Measurements from ENCODE around the gene MIPEP. TPM values are rescaled to one million over a fixed set of nuclear protein-coding genes. Genes with fewer than 3 reads are reported as not detected.

Gene MIPEP
- polyA plus RNA-seq, 2 of the 4 experiments (the other 2 are of a cell fraction): 21.6 to 32.8 TPM

- Histone ChIP-seq H3K4me1 (no peaks in the 10 kb centered on the region), H3K4me2 (no peak overlapping the region), H3K9me3 (no peaks in the 10 kb centered on the region), H3K4me3 (no peak overlapping the region), H3K27ac (no peak overlapping the region)
- 98% methylated on average over 2 of the region's 2 CpGs for WGBS (ENCODE audit: missing lambda C conversion rate)
- DNase-seq (ENCODE audit: low read depth in 1 of 2, low spot score in 1 of 2): no peak
- FAIRE-seq: no peak
- TF ChIP-seq CBX2 (IDR thresholded peaks at IDR 0.05; ENCODE audit: borderline replicate concordance, low read depth) (no peak), HOXB13 (CRISPR knock-in tag; IDR thresholded peaks at IDR 0.05; ENCODE audit: low read depth) (no peak), NFE2L2 (conservative IDR thresholded peaks at IDR 0.05; ENCODE audit: low read length) (no peak), HOXA7 (CRISPR knock-in tag; IDR thresholded peaks at IDR 0.05) (no peak), PBX3 (IDR thresholded peaks at IDR 0.05) (no peak), MAX (IDR thresholded peaks at IDR 0.05) (no peak), HOXB5 (CRISPR knock-in tag; IDR thresholded peaks at IDR 0.05) (no peak), RCOR1 (IDR thresholded peaks at IDR 0.05; ENCODE audit: low read depth, low read length) (no peak), MYC (IDR thresholded peaks at IDR 0.05; ENCODE audit: borderline replicate concordance, low read length) (no peak), KDM5A (IDR thresholded peaks at IDR 0.05) (no peak), RARB (CRISPR knock-in tag; IDR thresholded peaks at IDR 0.05) (no peak), NR3C1 (IDR thresholded peaks at IDR 0.05) (no peak), RNF2 (IDR thresholded peaks at IDR 0.05; ENCODE audit: borderline replicate concordance, low read depth) (no peak), PHF8 (IDR thresholded peaks at IDR 0.05; ENCODE audit: borderline replicate concordance, low read depth) (no peak), MAZ (IDR thresholded peaks at IDR 0.05; ENCODE audit: borderline replicate concordance, low read depth, low read length) (no peak), CHD4 (IDR thresholded peaks at IDR 0.05; ENCODE audit: borderline replicate concordance) (no peak)
- TF ChIP-seq, protein P1, sequence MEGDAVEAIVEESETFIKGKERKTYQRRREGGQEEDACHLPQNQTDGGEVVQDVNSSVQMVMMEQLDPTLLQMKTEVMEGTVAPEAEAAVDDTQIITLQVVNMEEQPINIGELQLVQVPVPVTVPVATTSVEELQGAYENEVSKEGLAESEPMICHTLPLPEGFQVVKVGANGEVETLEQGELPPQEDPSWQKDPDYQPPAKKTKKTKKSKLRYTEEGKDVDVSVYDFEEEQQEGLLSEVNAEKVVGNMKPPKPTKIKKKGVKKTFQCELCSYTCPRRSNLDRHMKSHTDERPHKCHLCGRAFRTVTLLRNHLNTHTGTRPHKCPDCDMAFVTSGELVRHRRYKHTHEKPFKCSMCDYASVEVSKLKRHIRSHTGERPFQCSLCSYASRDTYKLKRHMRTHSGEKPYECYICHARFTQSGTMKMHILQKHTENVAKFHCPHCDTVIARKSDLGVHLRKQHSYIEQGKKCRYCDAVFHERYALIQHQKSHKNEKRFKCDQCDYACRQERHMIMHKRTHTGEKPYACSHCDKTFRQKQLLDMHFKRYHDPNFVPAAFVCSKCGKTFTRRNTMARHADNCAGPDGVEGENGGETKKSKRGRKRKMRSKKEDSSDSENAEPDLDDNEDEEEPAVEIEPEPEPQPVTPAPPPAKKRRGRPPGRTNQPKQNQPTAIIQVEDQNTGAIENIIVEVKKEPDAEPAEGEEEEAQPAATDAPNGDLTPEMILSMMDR (IDR thresholded peaks at IDR 0.05): no peak
- TF ChIP-seq, protein P2, sequence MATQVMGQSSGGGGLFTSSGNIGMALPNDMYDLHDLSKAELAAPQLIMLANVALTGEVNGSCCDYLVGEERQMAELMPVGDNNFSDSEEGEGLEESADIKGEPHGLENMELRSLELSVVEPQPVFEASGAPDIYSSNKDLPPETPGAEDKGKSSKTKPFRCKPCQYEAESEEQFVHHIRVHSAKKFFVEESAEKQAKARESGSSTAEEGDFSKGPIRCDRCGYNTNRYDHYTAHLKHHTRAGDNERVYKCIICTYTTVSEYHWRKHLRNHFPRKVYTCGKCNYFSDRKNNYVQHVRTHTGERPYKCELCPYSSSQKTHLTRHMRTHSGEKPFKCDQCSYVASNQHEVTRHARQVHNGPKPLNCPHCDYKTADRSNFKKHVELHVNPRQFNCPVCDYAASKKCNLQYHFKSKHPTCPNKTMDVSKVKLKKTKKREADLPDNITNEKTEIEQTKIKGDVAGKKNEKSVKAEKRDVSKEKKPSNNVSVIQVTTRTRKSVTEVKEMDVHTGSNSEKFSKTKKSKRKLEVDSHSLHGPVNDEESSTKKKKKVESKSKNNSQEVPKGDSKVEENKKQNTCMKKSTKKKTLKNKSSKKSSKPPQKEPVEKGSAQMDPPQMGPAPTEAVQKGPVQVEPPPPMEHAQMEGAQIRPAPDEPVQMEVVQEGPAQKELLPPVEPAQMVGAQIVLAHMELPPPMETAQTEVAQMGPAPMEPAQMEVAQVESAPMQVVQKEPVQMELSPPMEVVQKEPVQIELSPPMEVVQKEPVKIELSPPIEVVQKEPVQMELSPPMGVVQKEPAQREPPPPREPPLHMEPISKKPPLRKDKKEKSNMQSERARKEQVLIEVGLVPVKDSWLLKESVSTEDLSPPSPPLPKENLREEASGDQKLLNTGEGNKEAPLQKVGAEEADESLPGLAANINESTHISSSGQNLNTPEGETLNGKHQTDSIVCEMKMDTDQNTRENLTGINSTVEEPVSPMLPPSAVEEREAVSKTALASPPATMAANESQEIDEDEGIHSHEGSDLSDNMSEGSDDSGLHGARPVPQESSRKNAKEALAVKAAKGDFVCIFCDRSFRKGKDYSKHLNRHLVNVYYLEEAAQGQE (IDR thresholded peaks at IDR 0.05): no peak
- TF ChIP-seq, protein P3, sequence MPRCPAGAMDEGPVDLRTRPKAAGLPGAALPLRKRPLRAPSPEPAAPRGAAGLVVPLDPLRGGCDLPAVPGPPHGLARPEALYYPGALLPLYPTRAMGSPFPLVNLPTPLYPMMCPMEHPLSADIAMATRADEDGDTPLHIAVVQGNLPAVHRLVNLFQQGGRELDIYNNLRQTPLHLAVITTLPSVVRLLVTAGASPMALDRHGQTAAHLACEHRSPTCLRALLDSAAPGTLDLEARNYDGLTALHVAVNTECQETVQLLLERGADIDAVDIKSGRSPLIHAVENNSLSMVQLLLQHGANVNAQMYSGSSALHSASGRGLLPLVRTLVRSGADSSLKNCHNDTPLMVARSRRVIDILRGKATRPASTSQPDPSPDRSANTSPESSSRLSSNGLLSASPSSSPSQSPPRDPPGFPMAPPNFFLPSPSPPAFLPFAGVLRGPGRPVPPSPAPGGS (IDR thresholded peaks at IDR 0.05): no peak
- TF ChIP-seq, protein P4, sequence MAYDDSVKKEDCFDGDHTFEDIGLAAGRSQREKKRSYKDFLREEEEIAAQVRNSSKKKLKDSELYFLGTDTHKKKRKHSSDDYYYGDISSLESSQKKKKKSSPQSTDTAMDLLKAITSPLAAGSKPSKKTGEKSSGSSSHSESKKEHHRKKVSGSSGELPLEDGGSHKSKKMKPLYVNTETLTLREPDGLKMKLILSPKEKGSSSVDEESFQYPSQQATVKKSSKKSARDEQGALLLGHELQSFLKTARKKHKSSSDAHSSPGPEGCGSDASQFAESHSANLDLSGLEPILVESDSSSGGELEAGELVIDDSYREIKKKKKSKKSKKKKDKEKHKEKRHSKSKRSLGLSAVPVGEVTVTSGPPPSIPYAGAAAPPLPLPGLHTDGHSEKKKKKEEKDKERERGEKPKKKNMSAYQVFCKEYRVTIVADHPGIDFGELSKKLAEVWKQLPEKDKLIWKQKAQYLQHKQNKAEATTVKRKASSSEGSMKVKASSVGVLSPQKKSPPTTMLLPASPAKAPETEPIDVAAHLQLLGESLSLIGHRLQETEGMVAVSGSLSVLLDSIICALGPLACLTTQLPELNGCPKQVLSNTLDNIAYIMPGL (CRISPR knock-in tag; IDR thresholded peaks at IDR 0.05; ENCODE audit: borderline replicate concordance): no peak
- ChIA-PET CTCF (no interaction called here), POLR2A (no interaction called here)
- ATAC-seq: no peak
These were observed 100.7 kb downstream of the MIPEP start for GRCh38 chr13:23788459-23788858.
